Activated naive CD4-positive, alpha-beta T cell (primary cell): ENCODE data around the gene STIP1.
A peak's percentile ranks its signal among the peaks of the same experiment; 100 is the strongest.
"Not testable (repeated sequence)": the region's sequence is repeated elsewhere in the genome, so short reads cannot be mapped to it uniquely, and the experiment has no call there.

Experiments used
- DNase-seq, 4 experiments: peaks; one replicate each; lab custom pipeline; 2025; lab: John Stamatoyannopoulos, UW

The STIP1 gene

DNA sequence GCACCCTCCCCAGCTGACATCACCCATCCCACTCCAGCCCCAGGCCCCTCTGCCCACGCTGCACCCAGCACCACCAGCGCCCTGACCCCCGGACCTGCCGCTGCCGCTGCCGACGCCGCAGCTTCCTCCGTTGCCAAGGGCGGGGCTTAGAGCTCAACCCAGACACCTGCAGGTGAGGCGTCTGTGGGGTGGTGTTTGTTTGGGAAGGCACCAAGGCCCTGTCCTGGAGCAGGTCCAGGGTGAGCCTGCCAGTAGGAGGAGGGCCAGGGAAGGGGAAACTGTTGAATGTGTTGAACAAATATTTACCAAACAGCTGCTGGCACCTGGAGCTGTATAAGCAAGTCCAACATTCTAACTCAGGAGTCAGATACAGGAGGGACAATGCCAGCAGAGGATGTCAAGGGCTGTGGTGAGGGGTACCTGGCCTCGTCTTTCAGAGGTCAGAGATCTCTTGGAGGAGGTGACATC lies 51.5 kb downstream of the STIP1 start:
- no peak for DNase-seq

GRCh38 chr11:64238076-64238475 lies 52.1 kb downstream of the STIP1 start:
- DNase-seq, result no peak

DNA sequence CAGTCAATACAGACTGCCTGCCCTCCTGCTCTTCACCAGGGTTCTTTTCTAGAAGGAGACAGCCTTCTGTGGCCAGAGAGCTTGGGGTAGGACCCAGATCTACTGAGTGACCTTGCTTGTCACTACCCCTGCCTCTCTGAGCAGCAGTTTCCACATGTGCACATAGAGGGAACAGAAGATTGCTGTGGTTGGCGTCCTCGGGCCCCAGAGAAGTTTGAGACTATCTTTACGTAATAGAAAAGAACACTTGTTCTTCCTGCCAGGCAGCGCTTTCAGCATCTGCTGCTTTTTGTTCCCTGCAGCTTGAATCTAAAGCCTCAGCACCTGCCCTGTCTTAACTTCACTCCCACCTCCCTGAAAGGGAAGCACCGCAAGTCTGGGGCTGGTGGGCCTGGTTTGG lies 53.0 kb downstream of the STIP1 start:
- DNase-seq, result no peak

DNA sequence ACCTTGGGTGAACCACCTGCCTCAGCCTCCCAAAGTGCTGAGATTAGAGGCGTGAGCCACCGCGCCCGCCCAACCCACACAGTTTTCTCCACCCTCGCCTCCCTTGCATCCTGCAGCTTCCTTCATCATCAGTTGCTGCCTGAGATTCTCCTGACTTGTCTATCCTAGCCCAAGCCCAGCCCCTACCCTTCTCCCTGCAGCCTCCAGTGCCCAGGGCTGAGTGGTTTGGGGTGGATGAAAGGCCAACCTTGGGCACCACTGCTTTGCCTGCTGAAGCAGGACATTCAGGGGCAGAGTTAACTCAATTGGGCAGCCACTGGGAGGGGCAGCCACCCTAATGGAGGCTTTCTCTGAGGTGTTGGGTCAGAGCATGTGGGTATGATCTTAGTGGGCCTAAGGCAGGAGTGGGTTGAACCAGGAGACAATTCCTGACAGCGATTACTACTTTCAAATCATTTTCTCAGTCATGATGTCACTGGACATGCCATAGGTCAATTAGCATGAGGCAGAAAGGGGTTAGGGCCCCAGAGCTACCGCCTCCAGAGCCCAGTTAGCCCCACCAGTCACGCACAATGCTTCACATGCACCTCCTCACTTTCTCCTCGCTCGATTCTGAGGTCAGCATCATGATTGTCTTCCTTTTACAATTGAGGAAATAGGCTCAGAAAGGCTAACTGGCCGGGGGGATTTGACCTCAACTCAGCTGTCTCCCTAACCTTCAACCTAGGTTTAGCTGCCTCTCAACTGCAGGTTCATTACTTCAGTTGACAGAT lies 53.9 kb downstream of the STIP1 start:
- no peak for DNase-seq

GRCh38 chr11:64240435-64241240 lies 54.7 kb downstream of the STIP1 start, which contains the start of gene FKBP2:
FKBP2 (plus strand) TSS chr11:64241095; CDS start chr11:64242388, 1,293 bp downstream.
- peak; percentile 92 to 99 (median 96) for DNase-seq

DNA sequence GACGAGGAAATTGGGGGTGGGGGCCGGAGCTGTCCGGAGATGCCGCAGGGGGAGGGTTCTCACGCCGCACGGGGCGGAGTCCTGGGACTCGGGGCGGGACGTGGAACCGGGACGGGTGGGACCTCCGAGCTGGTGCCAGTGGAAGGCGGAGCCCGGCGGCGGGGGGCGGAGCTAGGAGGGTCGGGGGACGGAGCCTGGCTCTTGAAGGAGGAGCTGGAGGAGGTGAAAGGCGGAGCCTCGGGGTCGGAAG lies 55.2 kb downstream of the STIP1 start:
- peak; percentile 99 to 100 (median 99) for DNase-seq

GRCh38 chr11:64241491-64242374 lies 55.8 kb downstream of the STIP1 start:
- DNase-seq, result no peak

GRCh38 chr11:64243236-64243854 lies 57.4 kb downstream of the STIP1 start:
- DNase-seq, result no peak

- no peak for DNase-seq
Observed at GRCh38 chr11:64244107-64244506, 58.1 kb downstream of the STIP1 start.

- no peak for DNase-seq
Observed at GRCh38 chr11:64244966-64245365, 59.0 kb downstream of the STIP1 start.

DNA sequence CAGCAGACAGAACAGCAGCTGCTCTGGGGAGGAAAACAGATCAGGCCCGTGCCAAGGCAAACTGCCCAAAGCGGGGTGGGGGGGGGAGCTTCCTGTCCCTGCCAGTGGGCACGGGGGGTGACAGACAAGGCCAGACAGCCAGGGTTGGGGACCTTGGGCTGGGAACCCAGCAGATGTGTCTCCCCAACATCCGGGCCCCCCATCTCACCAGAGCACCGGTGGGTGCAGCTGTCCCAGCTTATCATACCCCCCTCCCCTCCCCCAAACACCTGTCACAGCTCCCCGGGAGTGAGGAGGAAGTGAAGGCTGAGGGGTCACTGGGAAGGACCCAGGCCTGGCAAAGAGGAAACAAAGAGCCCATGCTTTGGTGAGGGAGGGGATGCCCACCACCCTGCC lies 59.4 kb downstream of the STIP1 start:
- peak in 1 of 4 experiments; percentile 26 for DNase-seq

- DNase-seq, result peak; percentile 29 to 57 (median 44)
Observed at GRCh38 chr11:64245797-64246620, 60.0 kb downstream of the STIP1 start.

- DNase-seq, result not testable (repeated sequence)
Observed at GRCh38 chr11:64246621-64246870, 60.6 kb downstream of the STIP1 start.

DNA sequence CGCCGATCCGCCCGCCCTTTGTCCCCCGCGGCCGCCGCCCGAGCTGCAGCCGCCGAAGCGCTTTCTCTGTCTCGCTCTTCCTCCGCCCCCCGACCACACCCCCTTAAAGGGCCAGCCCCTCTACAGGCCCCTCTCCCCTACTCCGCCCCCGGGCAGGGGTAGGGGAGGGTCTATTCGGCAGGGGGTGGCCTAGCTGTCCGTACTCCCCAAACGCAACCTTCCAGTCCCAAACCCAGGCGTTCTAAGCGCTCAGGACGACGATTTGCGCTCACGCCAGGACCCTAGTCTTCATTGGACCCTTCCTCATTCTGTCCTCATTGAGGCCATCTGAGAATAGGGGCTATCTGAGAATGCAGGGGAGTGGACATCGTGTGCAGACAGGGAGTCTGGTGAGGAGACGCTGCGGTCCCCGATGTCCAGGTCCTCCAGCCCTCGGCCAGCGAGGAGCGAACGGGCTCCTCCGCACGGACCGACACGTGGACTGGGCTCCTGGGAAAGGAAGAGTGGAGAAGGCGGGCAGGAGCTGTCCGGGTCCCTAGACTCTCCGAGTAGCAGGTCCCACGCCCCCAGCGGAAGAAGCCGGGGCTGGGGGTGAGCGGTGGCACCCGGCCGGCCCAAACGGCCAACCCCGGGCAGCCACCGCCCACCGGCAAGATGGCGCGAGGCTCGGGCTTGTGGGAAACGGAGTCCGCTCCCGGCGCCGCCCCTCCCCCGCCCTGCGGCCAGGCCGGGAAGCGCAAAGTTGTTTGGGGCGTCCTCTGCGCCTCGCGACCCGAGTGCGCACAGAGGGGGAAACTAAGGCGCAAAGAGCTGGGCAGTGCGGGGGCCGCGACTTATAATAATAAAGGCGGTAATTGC lies 61.1 kb downstream of the STIP1 start, which contains the start of gene PPP1R14B:
PPP1R14B (minus strand) TSS at position 73 of the 858 bp plus-strand sequence. CDS start 270 bp downstream, outside the sequence.
- DNase-seq, result peak; percentile 44 to 67 (median 52)

GRCh38 chr11:64247729-64248531 lies 62.0 kb downstream of the STIP1 start:
- DNase-seq, result no peak

- DNase-seq, result no peak
Observed at GRCh38 chr11:64248578-64248977, 62.6 kb downstream of the STIP1 start.

DNA sequence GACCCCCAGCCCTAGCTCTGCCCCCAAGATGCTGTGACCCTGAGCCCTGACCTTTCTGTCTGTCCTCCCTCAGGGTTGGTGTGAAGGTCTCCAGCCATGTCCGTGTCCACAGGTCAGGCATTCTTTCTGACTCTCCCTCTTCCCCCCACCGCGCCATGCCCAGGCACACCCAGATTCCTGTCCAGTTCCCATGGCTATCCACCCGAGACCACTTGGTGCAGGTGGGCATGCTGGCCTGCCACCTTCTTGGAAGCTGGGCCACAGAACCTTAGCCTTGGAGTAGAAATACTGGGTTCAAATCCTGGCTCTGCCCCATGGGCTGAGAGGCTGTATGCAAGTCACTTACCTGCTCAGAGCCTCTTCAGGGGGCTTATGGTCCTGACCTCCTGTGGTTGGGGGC lies 63.1 kb downstream of the STIP1 start:
- DNase-seq, result no peak

DNA sequence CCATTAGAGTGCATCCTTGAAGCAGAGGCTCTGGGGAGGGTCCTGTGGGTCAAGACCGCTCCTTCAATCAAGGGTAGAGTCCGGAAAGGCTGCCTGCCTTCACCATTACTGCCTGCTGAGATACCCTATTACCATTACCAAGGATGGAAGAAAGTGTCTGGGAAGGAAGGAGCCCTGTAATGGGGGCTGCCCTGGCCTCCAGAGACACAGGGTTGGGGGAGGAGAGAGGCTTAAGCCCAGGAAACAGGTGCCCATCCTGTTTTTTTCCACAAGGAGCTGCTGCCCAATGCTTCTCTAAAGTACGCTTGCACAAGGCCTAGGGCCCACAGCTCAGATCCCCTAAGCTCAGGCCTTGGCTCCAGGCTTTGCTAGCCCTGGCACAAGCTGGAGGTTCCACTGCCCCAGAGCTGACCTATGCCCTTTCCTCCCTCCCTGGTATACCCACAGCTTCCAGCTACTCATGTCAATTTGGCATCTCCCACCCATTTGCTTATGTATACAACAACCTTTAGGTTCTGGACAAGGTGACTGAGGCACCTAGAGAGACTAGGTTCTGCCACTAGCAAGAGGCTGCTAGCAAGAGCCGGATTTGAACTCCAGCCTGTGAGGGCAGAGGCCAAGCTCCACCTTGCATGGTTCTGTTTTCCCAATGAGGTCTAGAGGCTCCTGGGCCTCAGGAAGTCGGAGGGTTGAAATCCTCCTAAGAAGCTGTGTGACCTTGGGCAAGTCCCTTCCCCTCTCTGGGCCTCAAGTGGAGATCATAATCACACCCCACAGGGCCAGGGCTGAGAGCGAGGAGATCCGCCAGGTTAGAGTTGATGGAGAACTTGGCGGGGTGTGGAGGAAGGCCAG lies 63.8 kb downstream of the STIP1 start:
- DNase-seq, result no peak
